Activated T-cell treated with anti-CD3 and anti-CD28 coated beads for 1 hour (primary cell): ENCODE measurements around the gene TYMP.
A peak's percentile ranks its signal among the peaks of the same experiment; 100 is the strongest.

Experiments
- DNase-seq: peaks from one replicate; pipeline ENCODE4 v3.0.0-alpha.2; 2020; ENCODE audit warnings: low read depth

The TYMP gene, protein sequence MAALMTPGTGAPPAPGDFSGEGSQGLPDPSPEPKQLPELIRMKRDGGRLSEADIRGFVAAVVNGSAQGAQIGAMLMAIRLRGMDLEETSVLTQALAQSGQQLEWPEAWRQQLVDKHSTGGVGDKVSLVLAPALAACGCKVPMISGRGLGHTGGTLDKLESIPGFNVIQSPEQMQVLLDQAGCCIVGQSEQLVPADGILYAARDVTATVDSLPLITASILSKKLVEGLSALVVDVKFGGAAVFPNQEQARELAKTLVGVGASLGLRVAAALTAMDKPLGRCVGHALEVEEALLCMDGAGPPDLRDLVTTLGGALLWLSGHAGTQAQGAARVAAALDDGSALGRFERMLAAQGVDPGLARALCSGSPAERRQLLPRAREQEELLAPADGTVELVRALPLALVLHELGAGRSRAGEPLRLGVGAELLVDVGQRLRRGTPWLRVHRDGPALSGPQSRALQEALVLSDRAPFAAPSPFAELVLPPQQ

DNA sequence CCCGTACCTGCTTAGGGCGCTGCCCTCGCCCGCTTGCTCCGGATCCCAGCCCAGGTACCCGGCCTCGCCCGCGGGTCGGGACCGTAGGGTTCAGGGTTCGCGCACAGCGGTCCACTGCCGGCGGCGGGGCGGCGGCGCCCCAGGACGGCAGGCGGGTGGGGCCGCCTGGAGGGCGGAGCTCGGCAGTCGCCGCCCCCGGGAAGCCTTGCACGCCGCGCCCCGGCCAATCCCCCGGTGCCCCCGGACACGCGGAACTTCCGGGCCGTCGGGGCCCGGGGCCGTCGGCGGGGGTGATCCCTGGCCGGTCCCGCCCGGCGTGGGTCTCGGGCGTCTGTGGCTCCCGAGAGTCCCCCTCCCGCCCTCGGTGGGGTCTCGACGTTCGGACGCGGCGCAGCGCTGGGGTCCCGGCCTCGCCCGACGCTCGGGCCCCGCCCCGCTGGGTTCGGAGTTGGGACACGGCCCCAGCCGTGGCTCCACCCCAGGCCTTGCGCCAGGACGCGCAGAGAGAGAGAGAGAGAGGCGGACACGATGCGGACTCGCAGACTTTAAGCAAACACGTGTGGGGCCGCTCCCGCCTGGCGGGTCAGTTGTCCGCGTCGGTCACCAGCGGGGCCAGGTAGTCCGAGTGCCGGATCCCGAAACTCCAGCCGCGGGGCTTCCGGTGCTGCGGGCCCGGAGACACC, at the start of gene TYMP:
Gene TYMP, minus strand, starts transcription at position 116 of the 683 bp plus-strand sequence. CDS start 303 bp downstream, outside the sequence.
- peak; percentile 52 for DNase-seq

DNA sequence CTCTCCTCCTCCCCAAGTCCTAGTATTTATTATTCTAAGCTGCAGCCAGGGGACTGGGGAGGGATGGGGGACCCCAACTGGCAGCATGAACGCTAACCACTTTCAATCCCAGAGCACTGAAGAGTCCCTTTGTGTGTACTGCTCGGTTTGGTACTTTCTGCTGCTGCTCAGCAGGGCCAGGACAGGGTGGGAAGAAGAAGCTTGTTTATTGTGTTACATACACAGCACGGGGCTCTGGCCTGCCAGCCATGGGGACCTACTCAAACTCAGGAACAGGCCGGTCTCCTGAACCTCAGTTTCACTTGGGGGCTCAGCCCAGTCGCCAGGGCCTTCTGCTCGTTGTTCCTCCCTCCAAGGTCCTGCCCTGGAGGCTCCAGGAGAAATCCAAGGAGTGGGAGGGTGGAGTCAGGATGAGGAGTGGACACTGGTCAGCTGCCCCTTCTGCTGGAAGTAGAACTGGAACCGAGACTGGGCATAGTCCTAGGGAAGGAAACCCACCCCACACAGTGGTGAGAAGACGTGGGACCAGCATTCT, 49.0 kb upstream of the TYMP start:
- no peak for DNase-seq

DNA sequence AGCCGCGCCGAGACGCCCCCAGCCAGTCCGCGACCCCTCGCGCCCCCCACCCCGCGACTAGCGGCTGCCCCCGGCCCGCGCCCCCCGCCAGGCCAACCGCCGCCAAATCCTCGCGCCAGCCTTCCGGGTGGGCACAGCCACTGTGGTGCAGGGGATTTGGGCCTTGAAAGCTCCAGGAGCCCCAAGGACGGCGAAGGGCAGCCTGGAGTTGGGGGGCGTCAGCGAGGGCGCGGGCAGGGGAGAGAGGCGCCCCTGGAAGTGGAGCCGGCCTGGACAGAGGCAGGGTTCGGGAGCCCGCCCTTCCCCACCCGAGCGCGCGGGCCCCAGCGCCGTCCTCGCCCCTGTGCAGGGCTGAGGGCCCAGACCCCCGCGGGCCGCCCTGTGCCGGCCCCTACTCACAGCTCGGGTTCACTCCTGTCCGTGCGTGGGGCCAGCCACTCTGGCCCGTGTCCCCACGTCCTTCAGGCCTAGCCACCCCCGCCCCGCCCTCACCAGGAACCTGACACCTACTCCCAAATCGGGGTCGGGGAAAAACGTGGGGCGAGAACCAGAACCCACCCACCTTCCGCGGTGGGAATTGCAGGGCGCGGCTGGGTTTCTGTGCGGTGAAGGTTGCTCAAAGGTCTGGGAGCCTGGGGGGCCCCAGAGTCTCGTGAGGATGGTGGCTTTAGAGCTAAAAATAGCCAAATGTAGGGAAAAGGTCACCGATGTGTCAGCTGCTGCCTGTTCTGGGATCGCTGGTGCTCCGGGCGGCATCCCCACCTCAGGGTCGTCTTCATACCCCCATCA, 48.4 kb upstream of the TYMP start, which contains the start of gene CPT1B:
Gene CPT1B, minus strand, starts transcription at position 441 of the 789 bp plus-strand sequence. CDS start 512 bp downstream, outside the sequence.
- DNase-seq = no peak

DNA sequence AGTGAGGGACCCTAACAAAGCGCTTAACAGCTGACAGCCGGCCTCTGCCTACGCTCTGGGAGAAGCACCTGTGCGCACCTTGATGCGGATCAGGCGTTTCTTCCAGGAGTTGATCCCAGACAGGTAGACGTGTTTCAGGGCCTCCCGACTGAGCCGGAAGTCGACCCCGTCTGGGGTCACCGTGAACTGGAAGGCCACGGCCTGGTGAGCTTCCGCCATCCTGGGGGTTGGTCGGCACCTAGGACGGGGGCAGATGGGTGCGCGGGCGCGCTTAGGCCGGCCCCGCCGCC, 47.8 kb upstream of the TYMP start:
- no peak for DNase-seq

- no peak for DNase-seq
Measured at GRCh38 chr22:50576806-50577696, 47.2 kb upstream of the TYMP start.

DNA sequence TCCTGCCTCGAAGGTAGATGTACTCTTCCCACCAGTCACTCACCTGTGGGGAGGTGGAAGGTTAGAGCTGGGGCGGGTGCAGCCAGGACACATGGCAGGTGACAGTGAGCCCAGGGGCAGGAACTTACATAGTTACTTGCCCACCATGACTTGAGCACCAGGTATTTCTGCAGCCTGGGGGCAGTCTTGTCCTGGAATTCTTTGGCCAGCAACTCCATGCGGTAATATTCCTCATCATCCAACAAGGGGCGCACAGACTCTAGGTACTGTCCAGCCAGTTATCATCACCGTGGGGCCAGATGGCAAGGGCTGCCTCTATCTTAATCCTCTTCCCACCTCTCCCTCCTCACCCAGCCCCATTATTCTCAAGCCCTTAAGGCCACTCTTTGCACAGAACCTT, 46.3 kb upstream of the TYMP start:
- no peak for DNase-seq

- DNase-seq = no peak
Measured at GRCh38 chr22:50575426-50575941, 45.7 kb upstream of the TYMP start.

DNA sequence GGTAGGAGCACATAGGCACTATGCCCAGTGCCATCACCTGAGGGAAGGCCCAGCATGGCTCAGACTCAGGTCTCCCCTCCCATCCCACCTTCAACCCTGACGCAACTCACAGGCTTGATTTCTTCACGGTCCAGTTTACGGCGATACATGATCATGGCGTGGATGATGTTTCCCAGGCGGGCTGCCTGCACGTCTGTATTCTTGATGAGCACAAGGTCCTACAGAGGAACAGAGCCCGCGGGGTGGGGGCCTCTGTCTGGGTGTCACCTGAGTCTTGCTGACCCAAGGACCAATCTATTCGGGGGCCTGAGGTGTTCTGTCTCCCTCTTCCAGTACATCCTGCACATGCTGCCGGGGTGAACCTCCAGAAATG, 44.6 kb upstream of the TYMP start:
- DNase-seq = no peak

- DNase-seq = no peak
Measured at GRCh38 chr22:50573491-50574382, 43.9 kb upstream of the TYMP start.

DNA sequence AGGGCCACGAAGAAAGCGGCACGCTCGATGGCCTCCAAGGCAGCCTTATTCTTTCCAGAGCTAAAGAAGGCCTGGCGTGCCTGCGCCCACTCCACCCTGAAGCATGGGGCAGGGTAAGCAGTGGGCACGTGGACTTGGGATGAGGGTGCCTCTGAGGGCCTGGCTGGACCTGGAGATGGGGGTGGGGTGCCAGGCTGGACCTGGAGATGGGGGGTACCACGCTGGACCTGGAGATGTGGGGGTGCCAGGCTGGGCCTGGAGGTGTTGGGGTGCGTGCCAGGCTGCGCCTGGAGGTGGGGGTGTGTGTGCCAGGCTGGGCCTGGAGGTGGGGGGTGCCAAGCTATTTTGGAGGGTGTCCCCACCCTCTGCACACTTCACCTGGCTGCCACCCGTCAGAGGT, 43.2 kb upstream of the TYMP start:
- DNase-seq = no peak

GRCh38 chr22:50571264-50572175, 41.7 kb upstream of the TYMP start:
- DNase-seq = no peak

- DNase-seq = no peak
Measured at GRCh38 chr22:50570861-50571260, 41.0 kb upstream of the TYMP start.

GRCh38 chr22:50569896-50570535, 40.2 kb upstream of the TYMP start:
- DNase-seq = no peak

DNA sequence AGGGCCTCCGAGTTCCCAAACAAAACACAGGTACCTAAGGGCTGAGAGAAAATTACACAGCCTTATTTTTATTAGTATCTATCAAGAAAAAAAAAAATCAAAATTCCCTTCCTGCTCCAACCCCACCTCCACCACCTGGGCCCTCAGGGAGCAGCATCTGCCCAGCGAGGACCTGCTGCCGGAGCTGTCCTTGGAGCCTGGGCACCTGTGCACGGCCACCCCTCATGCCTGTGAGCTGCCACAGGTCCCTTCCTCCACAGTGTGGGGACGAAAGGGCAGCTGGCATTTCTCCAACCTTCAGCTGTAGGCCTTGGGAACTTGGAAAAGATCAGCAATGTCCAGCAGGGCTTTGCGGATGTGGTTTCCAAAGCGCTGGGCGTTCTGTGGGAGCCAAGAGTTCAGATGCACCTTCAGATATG, 39.2 kb upstream of the TYMP start:
- DNase-seq = no peak

- DNase-seq = no peak
Measured at GRCh38 chr22:50568626-50569025, 38.8 kb upstream of the TYMP start.

- DNase-seq = no peak
Measured at GRCh38 chr22:50567721-50568252, 38.0 kb upstream of the TYMP start.

- no peak for DNase-seq
Measured at GRCh38 chr22:50564289-50564688, 34.5 kb upstream of the TYMP start.
